ENCODE data around the gene VPS26A. TPM values are rescaled to one million over a fixed set of nuclear protein-coding genes. Genes with fewer than 3 reads are reported as not detected.

The VPS26A gene
- 47.6 TPM for polyA plus RNA-seq (2013, experiment 1 of 2; ENCODE audit: insufficient read length)
- 37.5 TPM for polyA plus RNA-seq (2013, experiment 2 of 2; ENCODE audit: insufficient read length)

- peak; percentile 98 for DNase-seq
Observed at GRCh38 chr10:69123747-69124562, at the start of gene VPS26A. Gene VPS26A, plus strand, starts transcription at chr10:69124178. Its CDS starts 100 bp downstream, at chr10:69124278.

GRCh38 chr10:69074532-69074931, 49.4 kb upstream of the VPS26A start:
- DNase-seq = no peak

GRCh38 chr10:69075431-69075830, 48.5 kb upstream of the VPS26A start:
- no peak for DNase-seq

DNA sequence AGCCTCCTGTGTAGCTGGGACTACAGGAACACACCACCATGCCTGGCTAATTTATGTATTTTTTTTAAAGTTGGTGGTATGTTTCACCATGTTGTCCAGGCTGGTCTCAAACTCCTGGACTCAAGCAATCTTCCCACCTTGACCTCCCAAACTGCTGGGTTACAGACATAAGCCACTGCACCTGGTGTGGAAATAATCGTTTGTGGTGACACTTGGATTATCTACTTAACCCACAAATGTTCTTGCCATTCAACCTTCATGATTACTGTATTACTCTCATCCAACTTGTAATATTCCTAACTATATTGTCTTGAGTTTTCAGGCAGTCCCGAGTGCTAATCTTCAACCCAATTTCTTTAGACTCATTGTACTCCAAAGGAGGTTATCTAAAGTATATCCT, 45.7 kb upstream of the VPS26A start:
- DNase-seq = no peak

- no peak for DNase-seq
Observed at GRCh38 chr10:69080226-69080625, 43.8 kb upstream of the VPS26A start.

- DNase-seq = peak; percentile 16
Observed at GRCh38 chr10:69086001-69086509, 37.9 kb upstream of the VPS26A start.

- peak; percentile 53 for DNase-seq
Observed at GRCh38 chr10:69087590-69088470, 36.1 kb upstream of the VPS26A start, which contains the start of gene SRGN. Gene SRGN, plus strand, starts transcription at chr10:69088103. Its CDS starts 55 bp downstream, at chr10:69088158.

GRCh38 chr10:69088471-69088769, 35.6 kb upstream of the VPS26A start:
- no peak for DNase-seq

DNA sequence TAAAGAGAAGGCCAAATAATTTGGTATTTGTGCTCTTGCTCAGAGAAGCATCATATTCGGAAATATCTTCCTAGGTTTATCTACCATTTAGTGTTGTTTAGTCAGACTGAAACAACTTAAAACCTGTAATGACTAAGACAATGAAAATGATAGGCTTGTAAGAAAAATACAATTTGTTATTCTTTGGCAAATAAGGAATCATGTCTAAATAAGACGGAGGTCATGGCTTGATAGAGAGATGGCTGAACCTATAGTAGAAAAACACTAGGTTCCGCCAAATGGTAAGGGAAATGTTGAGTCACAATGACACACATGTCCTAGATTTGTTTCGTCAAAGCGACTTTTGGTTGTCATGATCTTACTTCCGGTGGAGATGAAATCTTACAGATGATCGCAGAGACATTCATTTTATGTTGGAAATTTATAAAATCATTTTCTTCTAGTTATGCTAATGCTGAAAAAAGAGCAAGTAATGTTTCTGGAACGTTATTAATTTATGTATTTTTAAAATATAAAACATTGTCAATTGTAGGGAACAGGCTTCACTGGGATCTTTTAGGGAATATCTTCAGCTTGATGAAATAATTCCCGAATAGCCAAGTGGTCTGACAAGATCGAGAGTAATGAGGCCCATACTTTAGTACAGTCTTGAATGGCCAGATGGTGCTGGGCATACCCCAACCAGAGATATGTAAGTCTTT, 35.0 kb upstream of the VPS26A start:
- DNase-seq = peak; percentile 81

- DNase-seq = no peak
Observed at GRCh38 chr10:69089638-69090599, 34.1 kb upstream of the VPS26A start.

DNA sequence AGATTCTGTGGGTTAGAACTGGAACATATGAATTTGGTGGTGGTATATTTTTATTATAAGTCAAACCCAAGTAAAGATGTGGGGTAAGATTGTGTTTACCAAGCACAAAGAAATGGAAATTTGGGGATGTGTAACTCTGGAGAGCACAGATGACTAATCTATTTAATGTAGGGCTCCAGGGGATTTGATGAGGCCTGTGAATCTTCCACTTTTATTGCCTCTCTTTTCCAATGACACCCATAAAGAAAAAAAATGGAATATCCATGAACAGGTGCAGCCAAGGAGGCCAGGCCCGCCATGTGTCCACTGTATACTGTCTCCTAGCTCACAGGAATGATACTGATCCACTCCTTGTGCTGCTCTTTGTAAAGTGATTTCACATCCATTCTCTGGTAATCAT, 33.3 kb upstream of the VPS26A start:
- DNase-seq = no peak

DNA sequence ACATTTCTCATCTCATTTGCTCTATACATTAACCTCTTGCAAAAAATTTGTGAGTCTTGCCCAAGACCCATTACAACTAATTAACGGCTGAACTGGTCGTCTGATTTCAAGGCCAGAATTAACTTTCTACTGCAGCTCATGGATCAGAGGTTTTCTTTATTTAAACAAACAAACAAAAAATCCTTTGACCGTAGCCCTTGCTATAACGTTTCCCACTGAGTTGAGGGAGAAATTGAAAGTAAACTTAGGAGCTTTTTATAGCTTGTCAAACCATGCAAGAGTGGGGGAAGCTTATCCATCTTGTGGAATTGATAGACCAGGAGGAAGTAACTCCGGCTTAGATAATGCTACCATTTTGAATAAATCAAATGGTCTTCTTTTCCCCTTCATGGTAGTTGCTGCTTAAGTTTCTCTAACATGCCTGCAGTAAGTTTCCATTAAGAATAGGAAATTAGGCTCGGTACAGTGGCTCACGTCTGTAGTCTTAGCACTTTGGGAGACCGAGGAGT, 32.8 kb upstream of the VPS26A start:
- no peak for DNase-seq

DNA sequence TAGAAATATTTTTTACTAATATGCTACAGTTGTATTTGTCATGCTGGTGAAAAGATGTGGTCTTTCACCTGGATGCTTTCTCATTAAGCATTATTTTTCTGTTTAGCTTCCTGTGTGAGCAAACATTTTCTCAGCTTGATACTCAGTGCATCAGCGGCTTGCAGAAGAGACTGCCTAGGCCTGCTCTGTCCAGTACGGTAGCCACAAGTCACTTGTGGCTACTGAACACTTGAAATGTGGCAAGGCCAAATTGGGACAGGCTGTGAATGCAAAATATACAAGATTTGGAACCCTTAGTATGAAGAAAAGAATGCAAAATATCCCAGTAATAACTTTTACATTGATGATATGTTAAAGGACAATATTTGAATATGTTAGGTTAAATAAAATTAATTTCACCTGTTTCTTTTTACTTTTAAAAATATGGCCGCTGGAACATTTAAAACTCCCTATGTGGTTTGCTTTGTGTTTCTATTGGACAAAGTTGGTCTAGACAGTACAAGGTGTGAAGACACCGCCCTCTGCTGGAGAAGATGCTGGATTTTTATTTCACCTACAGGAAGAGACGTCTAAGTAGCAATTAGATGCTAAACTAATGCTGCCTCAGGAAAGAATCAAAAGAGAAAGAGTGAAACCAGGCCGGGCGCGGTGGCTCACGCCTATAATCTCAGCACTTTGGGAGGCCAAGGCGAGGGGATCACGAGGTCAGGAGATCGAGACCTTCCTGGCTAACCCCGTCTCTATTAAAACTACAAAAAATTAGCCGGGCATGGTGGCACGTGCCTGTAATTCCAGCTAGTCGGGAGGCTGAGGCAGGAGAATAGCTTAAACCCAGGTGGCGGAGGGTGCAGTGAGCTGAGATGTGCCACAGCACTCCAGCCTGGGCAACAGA, 30.8 kb upstream of the VPS26A start:
- DNase-seq = peak; percentile 82

- peak; percentile 21 for DNase-seq
Observed at GRCh38 chr10:69093933-69094332, 30.0 kb upstream of the VPS26A start.

DNA sequence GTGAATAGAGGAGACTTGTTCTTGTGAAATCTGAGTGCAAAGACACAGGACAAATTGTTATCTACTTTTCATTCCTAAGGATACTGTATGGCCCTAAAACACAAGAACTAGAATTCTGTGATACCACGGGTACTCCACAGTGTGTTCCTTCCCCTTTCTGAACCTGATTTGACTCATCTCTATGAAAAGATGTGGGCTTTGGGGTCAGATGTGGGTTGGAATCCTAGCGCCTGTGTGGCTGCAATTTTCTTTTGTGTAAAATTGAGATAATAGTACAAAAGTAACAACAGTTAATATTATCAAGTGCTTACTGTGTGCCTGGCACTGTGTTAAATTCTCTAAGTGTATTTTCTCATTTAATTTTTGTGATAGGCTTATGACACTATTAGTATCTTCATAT, 27.9 kb upstream of the VPS26A start:
- DNase-seq = no peak

- DNase-seq = no peak
Observed at GRCh38 chr10:69097729-69098128, 26.2 kb upstream of the VPS26A start.

- DNase-seq = no peak
Observed at GRCh38 chr10:69100136-69100872, 23.7 kb upstream of the VPS26A start.

DNA sequence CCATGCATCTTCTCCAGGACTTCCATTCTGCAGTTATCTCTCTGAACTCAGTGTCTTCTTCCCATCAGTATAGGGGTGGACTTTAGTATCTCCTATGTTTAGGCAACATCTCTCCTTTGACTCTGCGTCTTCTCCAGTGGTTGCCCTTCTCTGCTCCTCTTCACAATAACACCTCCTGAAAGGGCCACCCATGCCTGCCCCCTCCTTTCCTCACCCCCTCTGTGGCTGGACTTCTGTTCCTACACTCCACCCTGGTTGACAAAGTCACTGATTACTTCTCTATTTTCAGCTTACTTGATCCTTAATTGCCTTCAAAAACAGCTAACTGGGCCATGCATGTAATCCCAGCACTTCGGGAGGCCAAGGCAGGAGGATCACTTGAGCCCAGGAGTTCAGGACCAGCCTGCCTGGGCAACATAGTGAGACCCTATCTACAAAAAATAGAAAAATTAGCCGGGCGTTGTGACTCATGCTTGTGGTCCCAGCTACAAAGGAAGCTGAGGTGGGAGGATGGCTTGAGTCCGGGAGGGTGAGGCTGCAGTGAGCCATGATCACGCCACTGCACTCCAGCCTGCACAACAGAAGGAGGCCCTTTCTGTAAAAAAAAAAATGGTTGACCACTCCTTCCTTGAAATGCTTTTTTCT, 22.4 kb upstream of the VPS26A start:
- no peak for DNase-seq

GRCh38 chr10:69102440-69102839, 21.5 kb upstream of the VPS26A start:
- no peak for DNase-seq

Data from fibroblast of skin of back (primary cell).